HepG2 (cell line): ENCODE data around the gene AP4E1. TPM values are rescaled to one million over a fixed set of nuclear protein-coding genes. Genes with fewer than 3 reads are reported as not detected.

ENCODE experiments used
- ATAC-seq: fragments of 200-7000 bp; cut with Tn5 transposase; 3 replicates; pipeline ENCODE4 v1.9.1; 2020; ENCODE audit warnings: mild to moderate bottlenecking, moderate library complexity
- BruUV-seq: library from RNA; stranded (reverse); fragments of 400-500 nt; replicated peaks from 2 replicates; lab custom pipeline; 2021; lab: Mats Ljungman, UMichigan
- CTCF ChIA-PET: fragments of 300-600 bp; formaldehyde crosslinking; extraction: SDS; loops from one replicate; lab custom pipeline; 2021; ENCODE audit warnings: low total read pairs, inconsistent platforms, low intra/inter-chr PET ratio; lab: Yijun Ruan, JAX
- POLR2A ChIA-PET: fragments of 350-600 bp; sonication (Branson Sonifier 250); formaldehyde crosslinking; loops from one replicate; lab custom pipeline; 2020; ENCODE audit warnings: antibody characterized with exemption, inconsistent platforms; lab: Yijun Ruan, JAX
- DNase-seq: peaks from one replicate; pipeline ENCODE4 v3.0.0-alpha.2; 2015; ENCODE audit warnings: low spot score
- FAIRE-seq: peaks from 3 replicates; lab custom pipeline; 2011; peaks lifted over from hg19 to GRCh38; lab: Jason Lieb, UNC
- H2AFZ ChIP-seq: one replicate; pipeline ENCODE4 v1.6.1; 2011; ENCODE audit warnings: low read length, inconsistent platforms
- H3K27ac ChIP-seq: fragments of 300-600 bp; 3 replicates; pipeline ENCODE4 v1.8.0; 2011; ENCODE audit warnings: mixed run types, mild to moderate bottlenecking, mixed read lengths, low read length, inconsistent platforms; ENCODE audit not compliant: insufficient read depth; ENCODE audit errors: extremely low read length
- H3K27me3 ChIP-seq, 2 experiments: fragments of 200-600 bp in 1 of 2; 2 replicates in 1 of 2; 3 replicates in 1 of 2; pipeline versions ENCODE4 v1.6.0 to v1.8.0; 2011; ENCODE audit warnings: low read length in 2 of 2, mild to moderate bottlenecking in 2 of 2, moderate library complexity in 2 of 2, inconsistent platforms in 1 of 2; ENCODE audit not compliant: insufficient read depth in 2 of 2, control insufficient read depth in 1 of 2
- H3K36me3 ChIP-seq, 2 experiments: fragments of 200-600 bp in 1 of 2; replicated peaks in 1 of 2; 2 replicates in 1 of 2; 3 replicates in 1 of 2; pipeline versions ENCODE4 v1.5.1 to v1.8.0; 2011; ENCODE audit warnings: low read length in 2 of 2, inconsistent platforms in 1 of 2; ENCODE audit not compliant: insufficient read depth in 2 of 2, control insufficient read depth in 1 of 2
- H3K4me1 ChIP-seq: 2 replicates; pipeline ENCODE4 v1.5.1; 2012; ENCODE audit warnings: low read length, inconsistent platforms; ENCODE audit not compliant: insufficient read depth
- H3K4me2 ChIP-seq: 2 replicates; pipeline ENCODE4 v1.6.0; 2011; ENCODE audit warnings: low read depth, low read length, inconsistent platforms
- H3K4me3 ChIP-seq, 3 experiments: fragments of 200-600 bp in 1 of 3; sonication (generic), shearing (Covaris generic) in 1 of 3; replicated peaks in 1 of 3; 2 replicates each; pipeline ENCODE4 v1.5.1; 2011 to 2016; ENCODE audit warnings: low read length in 3 of 3, inconsistent platforms in 2 of 3, low read depth in 2 of 3, mild to moderate bottlenecking in 2 of 3, control low read depth in 1 of 3, mixed read lengths in 1 of 3; ENCODE audit not compliant: insufficient read depth in 1 of 3
- H3K79me2 ChIP-seq: one replicate; pipeline ENCODE4 v1.6.1; 2011; ENCODE audit warnings: low read length, inconsistent platforms; ENCODE audit not compliant: insufficient read depth
- H3K9ac ChIP-seq: 2 replicates; pipeline ENCODE4 v1.6.0; 2011; ENCODE audit warnings: mild to moderate bottlenecking, low read depth, low read length, inconsistent platforms; ENCODE audit not compliant: insufficient read depth
- H3K9me3 ChIP-seq: 2 replicates; pipeline ENCODE4 v1.5.1; 2012; ENCODE audit warnings: mild to moderate bottlenecking, low read length
- H4K20me1 ChIP-seq: 2 replicates; pipeline ENCODE4 v1.6.0; 2011; ENCODE audit warnings: inconsistent platforms, mild to moderate bottlenecking, low read length, moderate library complexity; ENCODE audit not compliant: insufficient read depth
- BCLAF1 ChIP-seq: fragments of 450-650 bp; IDR thresholded peaks from 2 replicates; pipeline ENCODE4 v1.6.1; 2017; ENCODE audit warnings: mild to moderate bottlenecking
- CSRNP1 ChIP-seq: sonication (generic); formaldehyde crosslinking; IDR thresholded peaks from 2 replicates; pipeline ENCODE4 v1.8.1; 2023; ENCODE audit warnings: mild to moderate bottlenecking, missing genetic modification reagents
- ELF4 ChIP-seq: sonication (generic); formaldehyde crosslinking; IDR thresholded peaks from 2 replicates; pipeline ENCODE4 v1.5.0; 2020; ENCODE audit warnings: missing genetic modification reagents, mild to moderate bottlenecking, moderate library complexity, borderline replicate concordance
- GPN1 ChIP-seq: sonication (generic); formaldehyde crosslinking; IDR thresholded peaks from 2 replicates; pipeline ENCODE4 v1.5.1; 2020; ENCODE audit warnings: missing genetic modification reagents, borderline replicate concordance
- GZF1 ChIP-seq: sonication (generic); formaldehyde crosslinking; IDR thresholded peaks from 2 replicates; pipeline ENCODE4 v1.5.1; 2020; ENCODE audit warnings: mild to moderate bottlenecking, missing genetic modification reagents
- JDP2 ChIP-seq: sonication (generic); formaldehyde crosslinking; IDR thresholded peaks from 2 replicates; pipeline ENCODE4 v1.8.1; 2022; ENCODE audit warnings: missing genetic modification reagents, borderline replicate concordance
- KDM4B ChIP-seq: sonication (generic); formaldehyde crosslinking; IDR thresholded peaks from 2 replicates; pipeline ENCODE4 v1.4.0; 2020; ENCODE audit warnings: missing genetic modification reagents
- LCORL ChIP-seq, 2 experiments: fragments of 450-650 bp in 1 of 2; sonication (generic) in 1 of 2; formaldehyde crosslinking in 1 of 2; IDR thresholded peaks; 2 replicates each; pipeline versions ENCODE4 v1.5.0 to v1.6.1; 2017 to 2020; ENCODE audit warnings: antibody characterized with exemption in 1 of 2, missing genetic modification reagents in 1 of 2
- ONECUT2 ChIP-seq: sonication (generic); formaldehyde crosslinking; IDR thresholded peaks from 2 replicates; pipeline ENCODE4 v1.4.0; 2020; ENCODE audit warnings: missing genetic modification reagents
- SPEN ChIP-seq: sonication (generic); formaldehyde crosslinking; IDR thresholded peaks from 2 replicates; pipeline ENCODE4 v1.5.1; 2020; ENCODE audit warnings: low read depth, mild to moderate bottlenecking, missing genetic modification reagents
- TEAD2 ChIP-seq: sonication (generic); formaldehyde crosslinking; IDR thresholded peaks from 2 replicates; pipeline ENCODE4 v1.9.0; 2021; ENCODE audit warnings: missing genetic modification reagents
- ZNF280D ChIP-seq: sonication (generic); formaldehyde crosslinking; IDR thresholded peaks from 2 replicates; pipeline ENCODE4 v1.5.1; 2020; ENCODE audit warnings: mild to moderate bottlenecking, missing genetic modification reagents
- ZNF382 ChIP-seq: sonication (generic); formaldehyde crosslinking; IDR thresholded peaks from 2 replicates; pipeline ENCODE4 v1.5.0; 2020; ENCODE audit warnings: missing genetic modification reagents, mild to moderate bottlenecking, borderline replicate concordance
- ZNF557 ChIP-seq: sonication (generic); formaldehyde crosslinking; IDR thresholded peaks from 2 replicates; pipeline ENCODE4 v1.4.0; 2020; ENCODE audit warnings: missing genetic modification reagents
- ZNF749 ChIP-seq: sonication (generic); formaldehyde crosslinking; IDR thresholded peaks from 2 replicates; pipeline ENCODE4 v1.8.0; 2022; ENCODE audit warnings: mild to moderate bottlenecking, missing genetic modification reagents, moderate library complexity, borderline replicate concordance
- ZNF773 ChIP-seq: sonication (generic); formaldehyde crosslinking; IDR thresholded peaks from 2 replicates; pipeline ENCODE4 v1.4.0; 2020; ENCODE audit warnings: missing genetic modification reagents, borderline replicate concordance
- ZNF777 ChIP-seq: sonication (generic); formaldehyde crosslinking; IDR thresholded peaks from 2 replicates; pipeline ENCODE4 v1.4.0; 2020; ENCODE audit warnings: missing genetic modification reagents
- WGBS: methylation state at CpG from one replicate; pipeline ENCODE4 v1.1.6; 2017; ENCODE audit warnings: low lambda C conversion rate; 5-methylcytosine and 5-hydroxymethylcytosine counted together
- in situ Hi-C: cut with HindIII; loops from 2 replicates; pipeline ENCODE4 v1.10.0; 2017; ENCODE audit warnings: low pct_unique_long_range_greater_than_20kb; ENCODE audit not compliant: extremely low pct_ligation_motif_present
- intact Hi-C: fragments of 100-400 bp; cut with micrococcal nuclease; formaldehyde crosslinking; loops from one replicate; pipeline ENCODE4 v1.10.0; 2022; ENCODE audit not compliant: unreplicated experiment
- polyA plus RNA-seq, 8 experiments: library from polyadenylated mRNA; depleted of rRNA in 3 of 8; stranded (reverse) in 7 of 8; unstranded in 1 of 8; fragments of >200 nt; fragmentation: Illumina TruSeq in 4 of 8; extraction: Trizol in 4 of 8; gene quantifications; 2 replicates each; pipeline versions ENCODE4 v1.2.1 to v1.2.3, GENCODE V29; 2011 to 2016; ENCODE audit warnings: low read depth in 4 of 8, missing spikeins in 1 of 8, mixed read lengths in 1 of 8; ENCODE audit not compliant: insufficient read depth in 1 of 8
- total RNA-seq, 5 experiments: library from RNA; depleted of rRNA; stranded (reverse); fragments of >200 nt; fragmentation: Illumina TruSeq; extraction: Trizol; gene quantifications; 2 replicates each; pipeline ENCODE4 v1.2.3, GENCODE V29; 2016; ENCODE audit warnings: low read depth in 1 of 5

The AP4E1 gene
- total and polyA plus RNA-seq, 2 of the 13 experiments (the other 11 are each of a cell fraction or from before 2014, with no cell fraction given): 2.2 to 7.8 TPM

- Histone ChIP-seq H3K9ac (no peak overlapping the region), H3K4me3 (no peak overlapping the region), H3K4me1 (peaks cover 29% of the 10 kb centered on the region; the same call in 1 of the 2 replicates), H3K27me3 (no peaks in the 10 kb centered on the region), H3K4me2 (0 out of 2 replicates have a peak overlapping the region, but pooled peaks have one; percentile 19), H2AFZ (no peak overlapping the region), H3K27ac (no peak overlapping the region), H3K79me2 (no peaks in the 10 kb centered on the region), H3K9me3 (no peaks in the 10 kb centered on the region), H4K20me1 (no peaks in the 10 kb centered on the region), H3K36me3 (no peaks in the 10 kb centered on the region)
- ATAC-seq (no peak), DNase-seq (no peak), FAIRE-seq (no peak)
- ChIA-PET POLR2A (interaction anchor here (0.5 kb wide), 1 partner anchor 114 kb away, joined by 3 read pairs; the partner anchor contains the start of gene SPPL2A), CTCF (no interaction called here)
- in situ Hi-C loops (loop anchor here (5.0 kb wide), 1 partner anchor 202 kb away; no protein-coding TSS in a partner anchor), intact Hi-C loops (no loop called here)
- BruUV-seq: no TSS peak
- WGBS: 27% methylated on average over 4 of the region's 4 CpGs
- TF ChIP-seq ONECUT2 (CRISPR knock-in tag): no peak
- no peak for TF ChIP-seq TEAD2
- TF ChIP-seq ZNF773 (CRISPR knock-in tag): no peak
- no peak for TF ChIP-seq BCLAF1
- no peak for TF ChIP-seq ZNF749
- no peak for TF ChIP-seq GZF1 (CRISPR knock-in tag)
- TF ChIP-seq SPEN (CRISPR knock-in tag): no peak
- TF ChIP-seq KDM4B (CRISPR knock-in tag): no peak
- no peak for TF ChIP-seq JDP2 (CRISPR knock-in tag)
- TF ChIP-seq ZNF382: no peak
- TF ChIP-seq ZNF557 (CRISPR knock-in tag): no peak
- no peak for TF ChIP-seq GPN1 (CRISPR knock-in tag)
- TF ChIP-seq ZNF280D (CRISPR knock-in tag): no peak
- no peak for TF ChIP-seq LCORL (IDR thresholded peaks at IDR 0.05)
- no peak for TF ChIP-seq LCORL (CRISPR knock-in tag; IDR thresholded peaks at IDR 0.05)
- TF ChIP-seq CSRNP1 (CRISPR knock-in tag): no peak
- TF ChIP-seq ELF4 (CRISPR knock-in tag): no peak
- TF ChIP-seq ZNF777: no peak
Measured at GRCh38 chr15:50879016-50879617, 29.4 kb upstream of the AP4E1 start.
